B cell (primary cell): ENCODE data around the gene ZNF718. TPM values are rescaled to one million over a fixed set of nuclear protein-coding genes. Genes with fewer than 3 reads are reported as not detected.
"Not testable (repeated sequence)": the region's sequence is repeated elsewhere in the genome, so short reads cannot be mapped to it uniquely, and the experiment has no call there.

Source experiments
- ATAC-seq: fragments of 200-7000 bp; cut with Tn5 transposase; one replicate; pipeline ENCODE4 v1.10.0; 2021; ENCODE audit warnings: low read depth, mild to moderate bottlenecking, moderate number of reproducible peaks, moderate library complexity
- CTCF ChIA-PET: fragments of 350-600 bp; sonication (Branson Sonifier 250); formaldehyde crosslinking; loops from one replicate; lab custom pipeline; 2021; ENCODE audit warnings: antibody characterized with exemption, inconsistent platforms; lab: Charles Lee
- POLR2A ChIA-PET: fragments of 350-600 bp; sonication (Branson Sonifier 250); formaldehyde crosslinking; loops from one replicate; lab custom pipeline; 2021; ENCODE audit warnings: antibody characterized with exemption; lab: Charles Lee
- DNase-seq: peaks from one replicate; pipeline ENCODE4 v3.0.0; 2013
- H2AFZ ChIP-seq: 2 replicates; pipeline ENCODE4 v1.6.1; 2012; ENCODE audit warnings: mild to moderate bottlenecking, low read depth, low read length; ENCODE audit not compliant: insufficient read depth, poor library complexity, severe bottlenecking
- H3K27ac ChIP-seq, 2 donors: 1 replicate in 1 of 2; 2 replicates in 1 of 2; pipeline ENCODE4 v1.5.1; 2012 to 2013; ENCODE audit warnings: low read length in 2 of 2, mild to moderate bottlenecking in 2 of 2, moderate library complexity in 1 of 2
- H3K27me3 ChIP-seq, 4 experiments: fragments of 200-600 bp in 1 of 4; sonication (generic) in 1 of 4; replicated peaks in 1 of 4; 1 replicate in 2 of 4; 2 replicates in 2 of 4; pipeline versions ENCODE4 v1.6.1 to v1.7.0; 2013 to 2016; ENCODE audit warnings: low read length in 3 of 4, mild to moderate bottlenecking in 2 of 4, mixed read lengths in 1 of 4, moderate library complexity in 1 of 4; ENCODE audit not compliant: insufficient read depth in 4 of 4, control insufficient read depth in 3 of 4; ENCODE audit errors: control extremely low read depth in 1 of 4
- H3K36me3 ChIP-seq, 2 experiments: replicated peaks in 1 of 2; 1 replicate in 1 of 2; 2 replicates in 1 of 2; pipeline versions ENCODE4 v1.6.1 to v1.7.1; 2013; ENCODE audit warnings: low read length in 1 of 2; ENCODE audit not compliant: insufficient read depth in 2 of 2, control insufficient read depth in 1 of 2; ENCODE audit errors: control extremely low read depth in 1 of 2, extremely low read depth in 1 of 2
- H3K4me1 ChIP-seq, 2 donors: fragments of 200-600 bp in 1 of 2; sonication (generic) in 1 of 2; 1 replicate in 1 of 2; 2 replicates in 1 of 2; pipeline versions ENCODE4 v1.5.1 to v1.6.1; 2013 to 2017; ENCODE audit warnings: low read length in 2 of 2; ENCODE audit not compliant: control insufficient read depth in 2 of 2, insufficient read depth in 2 of 2
- H3K4me2 ChIP-seq: replicated peaks from 2 replicates; pipeline ENCODE3; 2012; ENCODE audit warnings: mild to moderate bottlenecking, low read depth, low read length; ENCODE audit not compliant: poor library complexity, severe bottlenecking
- H3K4me3 ChIP-seq, 5 experiments: fragments of 200-600 bp in 1 of 5; sonication (generic) in 1 of 5; 1 replicate in 3 of 5; 2 replicates in 2 of 5; pipeline versions ENCODE4 v1.5.1 to v1.7.0; 2011 to 2016; ENCODE audit warnings: low read length in 4 of 5, mild to moderate bottlenecking in 4 of 5, low read depth in 2 of 5, control low read depth in 1 of 5, moderate library complexity in 1 of 5; ENCODE audit not compliant: insufficient read depth in 1 of 5; ENCODE audit errors: control extremely low read depth in 1 of 5, extremely low read depth in 1 of 5
- H3K79me2 ChIP-seq: fragments of 200-600 bp; sonication (generic); one replicate; pipeline ENCODE4 v1.6.0; 2016; ENCODE audit warnings: low read length; ENCODE audit not compliant: control insufficient read depth, insufficient read depth
- H3K9ac ChIP-seq: fragments of 200-600 bp; sonication (generic); 2 replicates; pipeline ENCODE4 v1.6.1; 2017; ENCODE audit warnings: mild to moderate bottlenecking, low read length, moderate library complexity
- H3K9me3 ChIP-seq, 3 donors: one replicate each; pipeline versions ENCODE4 v1.6.1 to v1.7.1; 2013; ENCODE audit warnings: low read length in 2 of 3; ENCODE audit not compliant: control insufficient read depth in 2 of 3, insufficient read depth in 1 of 3; ENCODE audit errors: control extremely low read depth in 1 of 3
- H4K20me1 ChIP-seq: 2 replicates; pipeline ENCODE4 v1.6.0; 2012; ENCODE audit warnings: mild to moderate bottlenecking, low read length; ENCODE audit not compliant: insufficient read depth, control insufficient read depth, poor library complexity, severe bottlenecking
- H3K27ac Mint-ChIP-seq: one replicate; pipeline ENCODE4 v1.8.0; 2021; ENCODE audit warnings: mixed read lengths
- H3K27me3 Mint-ChIP-seq: one replicate; pipeline ENCODE4 v1.8.0; 2021; ENCODE audit warnings: mixed read lengths
- H3K4me1 Mint-ChIP-seq: one replicate; pipeline ENCODE4 v1.8.0; 2021; ENCODE audit warnings: mixed read lengths
- H3K4me3 Mint-ChIP-seq: one replicate; pipeline ENCODE4 v1.8.0; 2021; ENCODE audit warnings: mixed read lengths
- H3K9me3 Mint-ChIP-seq: one replicate; pipeline ENCODE4 v1.8.0; 2022; ENCODE audit warnings: mixed read lengths; ENCODE audit not compliant: insufficient read depth
- EZH2 ChIP-seq: IDR thresholded peaks from 2 replicates; pipeline ENCODE4 v1.6.1; 2012; ENCODE audit warnings: borderline replicate concordance, low read depth, mild to moderate bottlenecking, moderate library complexity, low read length; ENCODE audit not compliant: insufficient read depth, poor library complexity, severe bottlenecking
- WGBS: methylation state at CpG from one replicate; pipeline ENCODE4 v1.1.5; 2013; ENCODE audit warnings: missing lambda C conversion rate; ENCODE audit not compliant: insufficient coverage; 5-methylcytosine and 5-hydroxymethylcytosine counted together
- intact Hi-C: fragments of 100-400 bp; cut with micrococcal nuclease; formaldehyde crosslinking; loops from one replicate; pipeline ENCODE4 v1.10.0; 2022
- polyA plus RNA-seq: library from polyadenylated mRNA; depleted of rRNA; stranded (reverse); fragments of >200 nt; gene quantifications from 2 replicates; pipeline ENCODE4 v1.2.3, GENCODE V29; 2012
- total RNA-seq, 2 donors: library from RNA; stranded (reverse); fragments of 120-200 nt in 1 of 2; gene quantifications; 1 replicate in 1 of 2; 2 replicates in 1 of 2; pipeline versions ENCODE4 v1.2.3 to v1.2.4, GENCODE V29; 2013 to 2022
- TF ChIP-seq, protein P1 (sequence below): fragments of 200-600 bp; IDR thresholded peaks from one replicate; pipeline ENCODE4 v1.8.0; 2022; ENCODE audit warnings: antibody characterized with exemption, mild to moderate bottlenecking

ZNF718 gene
- total and polyA plus RNA-seq, 2 donors (not counting 1 experiment from before 2014, with no cell fraction given), result 5.3 to 18.0 TPM

DNA sequence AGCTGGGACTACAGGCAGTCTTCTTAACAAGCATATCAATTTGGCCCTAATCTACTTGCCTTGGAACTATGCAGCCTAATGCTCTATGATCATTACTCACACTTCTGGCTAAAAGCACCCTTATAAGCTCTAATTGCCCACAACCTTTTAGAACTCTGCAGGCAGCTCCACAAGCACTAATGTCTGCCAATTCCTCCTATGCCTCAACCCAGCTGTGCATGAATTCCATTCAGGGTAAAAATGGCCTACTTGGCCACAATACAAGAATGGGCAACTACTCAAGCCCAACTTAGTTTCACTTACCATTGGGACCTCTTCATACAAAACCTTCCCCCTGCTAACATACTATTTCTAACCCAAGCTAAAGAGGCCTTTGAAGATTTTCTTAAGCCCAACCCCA lies 51.7 kb downstream of the ZNF718 start:
- Histone ChIP-seq H4K20me1 (no peaks in the 10 kb centered on the region), H3K79me2 (no peaks in the 10 kb centered on the region), H3K9me3 (peaks cover 22 to 87% (median 38%) of the 10 kb centered on the region in 3 donors), H3K4me1 (no peaks in the 10 kb centered on the region), H3K9ac (no peak overlapping the region), H3K27me3 (no peaks in the 10 kb centered on the region), H3K36me3 (peaks cover 0 to 1% of the 10 kb centered on the region in 2 experiments), H2AFZ (no peak overlapping the region), H3K27ac (no peak overlapping the region), H3K4me3 (no peak overlapping the region), H3K4me2 (no peak overlapping the region)
- no peak for DNase-seq
- intact Hi-C loops, result no loop called here
- ChIA-PET POLR2A (no interaction called here), CTCF (no interaction called here)
- no peak for ATAC-seq
- TF ChIP-seq, protein P1, sequence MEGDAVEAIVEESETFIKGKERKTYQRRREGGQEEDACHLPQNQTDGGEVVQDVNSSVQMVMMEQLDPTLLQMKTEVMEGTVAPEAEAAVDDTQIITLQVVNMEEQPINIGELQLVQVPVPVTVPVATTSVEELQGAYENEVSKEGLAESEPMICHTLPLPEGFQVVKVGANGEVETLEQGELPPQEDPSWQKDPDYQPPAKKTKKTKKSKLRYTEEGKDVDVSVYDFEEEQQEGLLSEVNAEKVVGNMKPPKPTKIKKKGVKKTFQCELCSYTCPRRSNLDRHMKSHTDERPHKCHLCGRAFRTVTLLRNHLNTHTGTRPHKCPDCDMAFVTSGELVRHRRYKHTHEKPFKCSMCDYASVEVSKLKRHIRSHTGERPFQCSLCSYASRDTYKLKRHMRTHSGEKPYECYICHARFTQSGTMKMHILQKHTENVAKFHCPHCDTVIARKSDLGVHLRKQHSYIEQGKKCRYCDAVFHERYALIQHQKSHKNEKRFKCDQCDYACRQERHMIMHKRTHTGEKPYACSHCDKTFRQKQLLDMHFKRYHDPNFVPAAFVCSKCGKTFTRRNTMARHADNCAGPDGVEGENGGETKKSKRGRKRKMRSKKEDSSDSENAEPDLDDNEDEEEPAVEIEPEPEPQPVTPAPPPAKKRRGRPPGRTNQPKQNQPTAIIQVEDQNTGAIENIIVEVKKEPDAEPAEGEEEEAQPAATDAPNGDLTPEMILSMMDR, result no peak
- no peak for TF ChIP-seq EZH2
- peaks cover 33% of the 10 kb centered on the region for H3K9me3 Mint-ChIP-seq
- H3K27me3 Mint-ChIP-seq, result no peaks in the 10 kb centered on the region
- no peak overlapping the region for H3K4me3 Mint-ChIP-seq
- H3K4me1 Mint-ChIP-seq, result no peaks in the 10 kb centered on the region
- H3K27ac Mint-ChIP-seq, result no peak overlapping the region

DNA sequence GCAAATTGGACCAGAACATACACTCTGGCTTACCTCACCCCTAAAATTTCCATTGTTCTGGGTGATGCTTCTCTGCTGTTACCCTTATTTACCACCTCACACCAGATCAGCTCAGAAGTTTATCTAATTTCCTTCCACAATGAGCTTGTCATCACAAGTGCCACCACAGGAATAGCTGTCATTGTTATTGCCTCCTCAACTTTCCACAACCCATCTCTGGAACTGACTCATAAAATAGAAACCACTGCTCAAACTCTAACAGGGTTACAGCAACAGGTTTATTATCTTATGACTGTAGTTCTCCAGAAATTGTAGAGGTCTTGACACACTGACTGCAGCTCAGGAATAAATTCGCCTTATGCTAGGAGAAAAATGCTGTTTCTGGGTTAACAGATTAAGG lies 52.7 kb downstream of the ZNF718 start:
- no peak overlapping the region for H3K9ac ChIP-seq
- no peak for DNase-seq
- intact Hi-C loops, result no loop called here
- H3K4me1 ChIP-seq, result no peaks in the 10 kb centered on the region
- peaks cover 0 to 1% of the 10 kb centered on the region in 2 experiments for H3K36me3 ChIP-seq
- H3K27me3 Mint-ChIP-seq, result no peaks in the 10 kb centered on the region
- H3K4me2 ChIP-seq, result no peak overlapping the region
- no peak overlapping the region for H2AFZ ChIP-seq
- H4K20me1 ChIP-seq, result no peaks in the 10 kb centered on the region
- H3K27me3 ChIP-seq, result no peaks in the 10 kb centered on the region
- no CpG with 5 or more reads among the region's 1 CpG for WGBS
- no peak overlapping the region for H3K27ac ChIP-seq
- H3K79me2 ChIP-seq, result no peaks in the 10 kb centered on the region
- peaks cover 38% of the 10 kb centered on the region for H3K9me3 Mint-ChIP-seq
- ATAC-seq, result no peak
- H3K4me3 ChIP-seq, result no peak overlapping the region
- CTCF ChIA-PET, result no interaction called here
- no peaks in the 10 kb centered on the region for H3K4me1 Mint-ChIP-seq
- H3K27ac Mint-ChIP-seq, result no peak overlapping the region
- H3K4me3 Mint-ChIP-seq, result no peak overlapping the region
- peaks cover 23 to 87% (median 29%) of the 10 kb centered on the region in 3 donors for H3K9me3 ChIP-seq
- POLR2A ChIA-PET, result no interaction called here
- TF ChIP-seq, protein P1, result no peak
- no peak for TF ChIP-seq EZH2

DNA sequence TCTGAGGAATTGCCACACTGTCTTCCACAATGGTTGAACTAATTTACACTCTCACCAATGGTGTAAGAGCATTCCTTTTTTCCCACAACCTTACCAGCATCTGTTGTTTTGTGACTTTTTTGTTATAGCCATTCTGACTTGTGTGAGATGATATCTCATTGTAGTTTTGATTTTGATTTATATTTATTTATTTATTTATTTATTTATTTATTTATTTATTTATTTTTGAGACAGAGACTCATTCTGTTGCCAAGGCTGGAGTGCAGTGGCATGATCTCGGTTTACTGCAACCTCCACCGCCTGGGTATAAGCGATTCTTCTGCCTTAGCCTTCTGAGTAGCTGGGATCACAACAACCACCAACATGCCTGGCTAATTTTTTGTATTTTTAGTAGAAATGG lies 57.9 kb downstream of the ZNF718 start:
- H3K27me3 ChIP-seq, H3K9ac ChIP-seq, H3K4me1 Mint-ChIP-seq, H3K27ac ChIP-seq, POLR2A ChIA-PET, CTCF ChIA-PET, H2AFZ ChIP-seq, intact Hi-C loops, DNase-seq, H4K20me1 ChIP-seq, H3K4me3 ChIP-seq, H3K79me2 ChIP-seq, H3K36me3 ChIP-seq, H3K4me2 ChIP-seq, ATAC-seq, H3K4me3 Mint-ChIP-seq, H3K27ac Mint-ChIP-seq, H3K4me1 ChIP-seq, H3K27me3 Mint-ChIP-seq: not testable (repeated sequence)
- peaks cover 37% of the 10 kb centered on the region for H3K9me3 Mint-ChIP-seq
- no CpG with 5 or more reads among the region's 3 CpGs for WGBS
- peaks cover 16 to 81% (median 17%) of the 10 kb centered on the region in 3 donors for H3K9me3 ChIP-seq
